ENCODE results near the gene IRAK1BP1. TPM values are rescaled to one million over a fixed set of nuclear protein-coding genes. Genes with fewer than 3 reads are reported as not detected.
"Not testable (repeated sequence)": the region's sequence is repeated elsewhere in the genome, so short reads cannot be mapped to it uniquely, and the experiment has no call there.

Gene IRAK1BP1
- total and polyA plus RNA-seq, 3 experiments from 2014 or later, result 0.99 to 3.1 (median 2.9) TPM

GRCh38 chr6:78921168-78921567, 53.8 kb downstream of the IRAK1BP1 start:
- H3K4me1 Mint-ChIP-seq; H3K4me3 ChIP-seq (ENCODE audit: low read length); H3K4me1 ChIP-seq (ENCODE audit: insufficient read depth, low read length); DNase-seq; H3K27ac Mint-ChIP-seq; H3K27me3 Mint-ChIP-seq; H3K4me3 Mint-ChIP-seq; H3K27me3 ChIP-seq (ENCODE audit: insufficient read depth, low read length, poor library complexity, severe bottlenecking); H3K9me3 ChIP-seq (ENCODE audit: low read length); H3K27ac ChIP-seq (ENCODE audit: low read depth, low read length); H3K36me3 ChIP-seq (ENCODE audit: insufficient read depth, low read length); CTCF ChIA-PET; POLR2A ChIA-PET: not testable (repeated sequence)
- Mint-ChIP-seq H3K36me3 (peaks cover 1 to 28% (median 2%) of the 10 kb centered on the region in 3 donors), H3K9me3 (peaks cover 22 to 66% (median 59%) of the 10 kb centered on the region in 5 donors)

DNA sequence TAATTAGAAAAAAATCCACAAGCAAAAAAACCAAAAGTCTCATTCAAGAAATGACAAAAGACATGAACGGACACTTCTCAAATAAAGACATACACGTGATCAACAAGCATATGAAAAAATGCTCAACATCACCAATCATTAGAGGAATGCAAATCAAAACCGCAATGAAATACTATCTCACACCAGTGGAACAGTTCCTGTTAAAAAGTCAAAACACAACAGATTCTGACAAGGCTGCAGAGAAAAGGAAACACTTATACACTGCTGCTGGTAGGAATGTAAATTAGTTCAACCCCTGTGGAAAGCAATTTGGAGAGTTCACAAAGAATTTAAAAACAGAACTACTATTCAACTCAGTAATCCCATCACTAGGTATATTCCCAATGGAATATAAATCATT, 58.0 kb downstream of the IRAK1BP1 start:
- DNase-seq, result no peak
- no peak overlapping the region for H3K27ac Mint-ChIP-seq
- no peak overlapping the region for H3K4me3 Mint-ChIP-seq
- Histone ChIP-seq H3K36me3 (ENCODE audit: insufficient read depth, low read length) (no peaks in the 10 kb centered on the region), H3K4me3 (ENCODE audit: low read length) (no peak overlapping the region), H3K4me1 (ENCODE audit: insufficient read depth, low read length) (no peaks in the 10 kb centered on the region), H3K27ac (ENCODE audit: low read depth, low read length) (no peak overlapping the region), H3K27me3 (ENCODE audit: insufficient read depth, low read length, poor library complexity, severe bottlenecking) (no peaks in the 10 kb centered on the region), H3K9me3 (ENCODE audit: low read length) (peaks cover 4% of the 10 kb centered on the region)
- H3K27me3 Mint-ChIP-seq, result peaks cover 0 to 5% of the 10 kb centered on the region in 2 donors
- CTCF ChIA-PET, result no interaction called here
- H3K36me3 Mint-ChIP-seq, result peaks cover 0 to 19% (median 2%) of the 10 kb centered on the region in 3 donors
- H3K9me3 Mint-ChIP-seq, result peaks cover 18 to 58% (median 46%) of the 10 kb centered on the region in 5 donors
- POLR2A ChIA-PET, result no interaction called here
- H3K4me1 Mint-ChIP-seq, result no peaks in the 10 kb centered on the region

GRCh38 chr6:78935553-78935952, 68.2 kb downstream of the IRAK1BP1 start:
- Mint-ChIP-seq H3K4me1 (peaks cover 0 to 3% (median 0%) of the 10 kb centered on the region in 3 donors), H3K9me3 (peaks cover 0 to 4% (median under 1%) of the 10 kb centered on the region in 5 donors), H3K27ac (no peak overlapping the region), H3K27me3 (no peaks in the 10 kb centered on the region), H3K36me3 (peaks cover 5 to 32% (median 7%) of the 10 kb centered on the region in 3 donors), H3K4me3 (no peak overlapping the region)
- H3K9me3 ChIP-seq (ENCODE audit: low read length), result no peaks in the 10 kb centered on the region
- no peak overlapping the region for H3K4me3 ChIP-seq (ENCODE audit: low read length)
- CTCF ChIA-PET, result no interaction called here
- H3K27ac ChIP-seq (ENCODE audit: low read depth, low read length), result no peak overlapping the region
- POLR2A ChIA-PET, result no interaction called here
- no peaks in the 10 kb centered on the region for H3K27me3 ChIP-seq (ENCODE audit: insufficient read depth, low read length, poor library complexity, severe bottlenecking)
- DNase-seq, result no peak
- H3K36me3 ChIP-seq (ENCODE audit: insufficient read depth, low read length), result peaks cover under 1% of the 10 kb centered on the region
- H3K4me1 ChIP-seq (ENCODE audit: insufficient read depth, low read length), result no peaks in the 10 kb centered on the region

- Histone ChIP-seq H3K27me3 (ENCODE audit: insufficient read depth, low read length, poor library complexity, severe bottlenecking) (no peaks in the 10 kb centered on the region), H3K4me1 (ENCODE audit: insufficient read depth, low read length) (no peaks in the 10 kb centered on the region), H3K4me3 (ENCODE audit: low read length) (no peak overlapping the region), H3K9me3 (ENCODE audit: low read length) (no peaks in the 10 kb centered on the region), H3K36me3 (ENCODE audit: insufficient read depth, low read length) (peaks cover 7% of the 10 kb centered on the region), H3K27ac (ENCODE audit: low read depth, low read length) (no peak overlapping the region)
- CTCF ChIA-PET, result no interaction called here
- POLR2A ChIA-PET, result no interaction called here
- Mint-ChIP-seq H3K27ac (no peak overlapping the region), H3K9me3 (peaks cover 0 to 4% (median 0%) of the 10 kb centered on the region in 5 donors), H3K4me1 (peaks cover 0 to 3% (median 0%) of the 10 kb centered on the region in 3 donors), H3K4me3 (no peak overlapping the region), H3K27me3 (no peaks in the 10 kb centered on the region), H3K36me3 (peaks cover 11 to 41% (median 14%) of the 10 kb centered on the region in 3 donors)
- no peak for DNase-seq
These were observed 69.2 kb downstream of the IRAK1BP1 start for GRCh38 chr6:78936515-78936914.

DNA sequence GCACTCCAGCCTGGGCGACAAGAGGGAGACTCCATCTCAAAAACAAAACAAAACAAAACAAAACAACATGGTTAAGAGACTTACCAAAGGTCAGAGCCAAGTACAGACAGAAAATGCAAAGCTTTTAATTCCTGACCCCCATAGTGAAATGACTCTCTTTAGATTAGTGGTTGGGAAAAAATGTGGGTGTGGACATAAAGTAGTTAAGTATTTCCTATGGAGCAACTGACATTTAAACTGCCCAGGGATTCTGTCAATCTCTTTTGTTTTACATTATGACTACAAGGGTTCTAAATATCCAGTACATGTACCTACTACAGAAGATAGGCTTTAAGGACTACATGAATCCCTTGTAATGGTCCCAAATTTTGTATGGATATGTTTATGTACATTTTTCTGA, 75.1 kb downstream of the IRAK1BP1 start:
- no peaks in the 10 kb centered on the region for H3K9me3 Mint-ChIP-seq
- ChIA-PET POLR2A (no interaction called here), CTCF (no interaction called here)
- H3K27ac Mint-ChIP-seq, result no peak overlapping the region
- H3K4me1 ChIP-seq (ENCODE audit: insufficient read depth, low read length), result no peaks in the 10 kb centered on the region
- no peaks in the 10 kb centered on the region for H3K9me3 ChIP-seq (ENCODE audit: low read length)
- H3K27me3 Mint-ChIP-seq, result no peaks in the 10 kb centered on the region
- peaks cover 28 to 76% (median 30%) of the 10 kb centered on the region in 3 donors for H3K36me3 Mint-ChIP-seq
- no peak for DNase-seq
- peaks cover 19% of the 10 kb centered on the region for H3K36me3 ChIP-seq (ENCODE audit: insufficient read depth, low read length)
- no peak overlapping the region for H3K27ac ChIP-seq (ENCODE audit: low read depth, low read length)
- no peaks in the 10 kb centered on the region for H3K4me1 Mint-ChIP-seq
- no peaks in the 10 kb centered on the region for H3K27me3 ChIP-seq (ENCODE audit: insufficient read depth, low read length, poor library complexity, severe bottlenecking)
- no peak overlapping the region for H3K4me3 ChIP-seq (ENCODE audit: low read length)
- H3K4me3 Mint-ChIP-seq, result no peak overlapping the region

GRCh38 chr6:78947529-78947928, 80.2 kb downstream of the IRAK1BP1 start:
- H3K9me3 Mint-ChIP-seq, result peaks cover 6 to 18% (median 13%) of the 10 kb centered on the region in 5 donors
- no peak overlapping the region for H3K27ac ChIP-seq (ENCODE audit: low read depth, low read length)
- peaks cover 32% of the 10 kb centered on the region for H3K36me3 ChIP-seq (ENCODE audit: insufficient read depth, low read length)
- H3K27ac Mint-ChIP-seq, result peak overlapping the region in 1 of 8 donors; percentile 61
- no peak for DNase-seq
- H3K27me3 ChIP-seq (ENCODE audit: insufficient read depth, low read length, poor library complexity, severe bottlenecking), result no peaks in the 10 kb centered on the region
- H3K4me3 Mint-ChIP-seq, result no peak overlapping the region
- H3K9me3 ChIP-seq (ENCODE audit: low read length), result peaks cover 7% of the 10 kb centered on the region
- H3K27me3 Mint-ChIP-seq, result no peaks in the 10 kb centered on the region
- no peaks in the 10 kb centered on the region for H3K4me1 ChIP-seq (ENCODE audit: insufficient read depth, low read length)
- no peak overlapping the region for H3K4me3 ChIP-seq (ENCODE audit: low read length)
- H3K36me3 Mint-ChIP-seq, result peaks cover 52 to 83% (median 65%) of the 10 kb centered on the region in 3 donors
- ChIA-PET POLR2A (no interaction called here), CTCF (interaction anchor here (1.0 kb wide), 1 partner anchor 14 kb away, joined by 3 read pairs; no protein-coding TSS in a partner anchor)
- no peaks in the 10 kb centered on the region for H3K4me1 Mint-ChIP-seq

DNA sequence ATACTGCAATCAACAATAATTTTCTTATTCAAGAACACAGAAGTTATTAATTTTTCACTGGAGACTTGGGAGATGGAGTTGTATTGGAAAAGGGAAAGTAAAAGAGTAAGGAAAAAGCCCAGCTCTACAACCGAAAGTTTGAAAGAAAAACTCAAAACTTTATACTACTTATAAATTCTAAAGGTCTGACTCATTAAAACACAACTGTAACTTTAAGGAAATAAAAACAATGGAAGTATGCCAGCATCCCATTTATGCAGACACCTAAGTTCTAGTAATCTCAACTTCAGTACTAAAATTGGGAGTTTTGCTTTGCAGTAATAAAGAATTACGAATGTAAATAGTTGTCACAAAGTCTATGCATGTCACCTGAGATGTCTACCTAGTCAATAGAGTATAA, 80.6 kb downstream of the IRAK1BP1 start:
- H3K4me3 Mint-ChIP-seq, result no peak overlapping the region
- H3K9me3 Mint-ChIP-seq, result peaks cover 6 to 22% (median 13%) of the 10 kb centered on the region in 5 donors
- H3K4me1 Mint-ChIP-seq, result no peaks in the 10 kb centered on the region
- H3K4me1 ChIP-seq (ENCODE audit: insufficient read depth, low read length), result no peaks in the 10 kb centered on the region
- H3K27ac Mint-ChIP-seq, result no peak overlapping the region
- H3K36me3 Mint-ChIP-seq, result peaks cover 54 to 86% (median 70%) of the 10 kb centered on the region in 3 donors
- no peak overlapping the region for H3K27ac ChIP-seq (ENCODE audit: low read depth, low read length)
- H3K4me3 ChIP-seq (ENCODE audit: low read length), result no peak overlapping the region
- no peak for DNase-seq
- ChIA-PET CTCF (interaction anchor here (1.0 kb wide), 1 partner anchor 14 kb away, joined by 3 read pairs; no protein-coding TSS in a partner anchor), POLR2A (no interaction called here)
- no peaks in the 10 kb centered on the region for H3K27me3 Mint-ChIP-seq
- H3K9me3 ChIP-seq (ENCODE audit: low read length), result peaks cover 7% of the 10 kb centered on the region
- H3K36me3 ChIP-seq (ENCODE audit: insufficient read depth, low read length), result peaks cover 33% of the 10 kb centered on the region
- H3K27me3 ChIP-seq (ENCODE audit: insufficient read depth, low read length, poor library complexity, severe bottlenecking), result no peaks in the 10 kb centered on the region

GRCh38 chr6:78948785-78949184, 81.4 kb downstream of the IRAK1BP1 start:
- no peak for DNase-seq
- H3K36me3 Mint-ChIP-seq, result peaks cover 59 to 88% (median 73%) of the 10 kb centered on the region in 3 donors
- H3K27ac Mint-ChIP-seq, result peak overlapping the region in 1 of 8 donors; percentile 40
- H3K4me1 Mint-ChIP-seq, result no peaks in the 10 kb centered on the region
- Histone ChIP-seq H3K27ac (ENCODE audit: low read depth, low read length) (no peak overlapping the region), H3K4me3 (ENCODE audit: low read length) (no peak overlapping the region), H3K36me3 (ENCODE audit: insufficient read depth, low read length) (peaks cover 41% of the 10 kb centered on the region), H3K9me3 (ENCODE audit: low read length) (peaks cover 7% of the 10 kb centered on the region), H3K27me3 (ENCODE audit: insufficient read depth, low read length, poor library complexity, severe bottlenecking) (no peaks in the 10 kb centered on the region), H3K4me1 (ENCODE audit: insufficient read depth, low read length) (no peaks in the 10 kb centered on the region)
- POLR2A ChIA-PET, result no interaction called here
- H3K4me3 Mint-ChIP-seq, result no peak overlapping the region
- CTCF ChIA-PET, result interaction anchor here (1.0 kb wide), 1 partner anchor 15 kb away, joined by 3 read pairs; no protein-coding TSS in a partner anchor
- peaks cover 6 to 23% (median 13%) of the 10 kb centered on the region in 5 donors for H3K9me3 Mint-ChIP-seq
- H3K27me3 Mint-ChIP-seq, result no peaks in the 10 kb centered on the region

Data from CD8-positive, alpha-beta memory T cell (primary cell).